B cell (primary cell): ENCODE results near the gene ANK3. TPM values are rescaled to one million over a fixed set of nuclear protein-coding genes. Genes with fewer than 3 reads are reported as not detected.

ENCODE experiments used
- ATAC-seq: fragments of 200-7000 bp; cut with Tn5 transposase; one replicate; pipeline ENCODE4 v1.10.0; 2021; ENCODE audit warnings: low read depth, mild to moderate bottlenecking, moderate number of reproducible peaks, moderate library complexity
- CTCF ChIA-PET: fragments of 350-600 bp; sonication (Branson Sonifier 250); formaldehyde crosslinking; loops from one replicate; lab custom pipeline; 2021; ENCODE audit warnings: antibody characterized with exemption, inconsistent platforms; lab: Charles Lee
- POLR2A ChIA-PET: fragments of 350-600 bp; sonication (Branson Sonifier 250); formaldehyde crosslinking; loops from one replicate; lab custom pipeline; 2021; ENCODE audit warnings: antibody characterized with exemption; lab: Charles Lee
- DNase-seq: peaks from one replicate; pipeline ENCODE4 v3.0.0; 2013
- H2AFZ ChIP-seq: 2 replicates; pipeline ENCODE4 v1.6.1; 2012; ENCODE audit warnings: mild to moderate bottlenecking, low read depth, low read length; ENCODE audit not compliant: insufficient read depth, poor library complexity, severe bottlenecking
- H3K27ac ChIP-seq, 2 donors: 1 replicate in 1 of 2; 2 replicates in 1 of 2; pipeline ENCODE4 v1.5.1; 2012 to 2013; ENCODE audit warnings: low read length in 2 of 2, mild to moderate bottlenecking in 2 of 2, moderate library complexity in 1 of 2
- H3K27me3 ChIP-seq, 4 experiments: fragments of 200-600 bp in 1 of 4; sonication (generic) in 1 of 4; replicated peaks in 1 of 4; 1 replicate in 2 of 4; 2 replicates in 2 of 4; pipeline versions ENCODE4 v1.6.1 to v1.7.0; 2013 to 2016; ENCODE audit warnings: low read length in 3 of 4, mild to moderate bottlenecking in 2 of 4, mixed read lengths in 1 of 4, moderate library complexity in 1 of 4; ENCODE audit not compliant: insufficient read depth in 4 of 4, control insufficient read depth in 3 of 4; ENCODE audit errors: control extremely low read depth in 1 of 4
- H3K36me3 ChIP-seq, 2 experiments: replicated peaks in 1 of 2; 1 replicate in 1 of 2; 2 replicates in 1 of 2; pipeline versions ENCODE4 v1.6.1 to v1.7.1; 2013; ENCODE audit warnings: low read length in 1 of 2; ENCODE audit not compliant: insufficient read depth in 2 of 2, control insufficient read depth in 1 of 2; ENCODE audit errors: control extremely low read depth in 1 of 2, extremely low read depth in 1 of 2
- H3K4me1 ChIP-seq, 2 donors: fragments of 200-600 bp in 1 of 2; sonication (generic) in 1 of 2; 1 replicate in 1 of 2; 2 replicates in 1 of 2; pipeline versions ENCODE4 v1.5.1 to v1.6.1; 2013 to 2017; ENCODE audit warnings: low read length in 2 of 2; ENCODE audit not compliant: control insufficient read depth in 2 of 2, insufficient read depth in 2 of 2
- H3K4me2 ChIP-seq: replicated peaks from 2 replicates; pipeline ENCODE3; 2012; ENCODE audit warnings: mild to moderate bottlenecking, low read depth, low read length; ENCODE audit not compliant: poor library complexity, severe bottlenecking
- H3K4me3 ChIP-seq, 5 experiments: fragments of 200-600 bp in 1 of 5; sonication (generic) in 1 of 5; 1 replicate in 3 of 5; 2 replicates in 2 of 5; pipeline versions ENCODE4 v1.5.1 to v1.7.0; 2011 to 2016; ENCODE audit warnings: low read length in 4 of 5, mild to moderate bottlenecking in 4 of 5, low read depth in 2 of 5, control low read depth in 1 of 5, moderate library complexity in 1 of 5; ENCODE audit not compliant: insufficient read depth in 1 of 5; ENCODE audit errors: control extremely low read depth in 1 of 5, extremely low read depth in 1 of 5
- H3K79me2 ChIP-seq: fragments of 200-600 bp; sonication (generic); one replicate; pipeline ENCODE4 v1.6.0; 2016; ENCODE audit warnings: low read length; ENCODE audit not compliant: control insufficient read depth, insufficient read depth
- H3K9ac ChIP-seq: fragments of 200-600 bp; sonication (generic); 2 replicates; pipeline ENCODE4 v1.6.1; 2017; ENCODE audit warnings: mild to moderate bottlenecking, low read length, moderate library complexity
- H3K9me3 ChIP-seq, 3 donors: one replicate each; pipeline versions ENCODE4 v1.6.1 to v1.7.1; 2013; ENCODE audit warnings: low read length in 2 of 3; ENCODE audit not compliant: control insufficient read depth in 2 of 3, insufficient read depth in 1 of 3; ENCODE audit errors: control extremely low read depth in 1 of 3
- H4K20me1 ChIP-seq: 2 replicates; pipeline ENCODE4 v1.6.0; 2012; ENCODE audit warnings: mild to moderate bottlenecking, low read length; ENCODE audit not compliant: insufficient read depth, control insufficient read depth, poor library complexity, severe bottlenecking
- H3K27ac Mint-ChIP-seq: one replicate; pipeline ENCODE4 v1.8.0; 2021; ENCODE audit warnings: mixed read lengths
- H3K27me3 Mint-ChIP-seq: one replicate; pipeline ENCODE4 v1.8.0; 2021; ENCODE audit warnings: mixed read lengths
- H3K4me1 Mint-ChIP-seq: one replicate; pipeline ENCODE4 v1.8.0; 2021; ENCODE audit warnings: mixed read lengths
- H3K4me3 Mint-ChIP-seq: one replicate; pipeline ENCODE4 v1.8.0; 2021; ENCODE audit warnings: mixed read lengths
- H3K9me3 Mint-ChIP-seq: one replicate; pipeline ENCODE4 v1.8.0; 2022; ENCODE audit warnings: mixed read lengths; ENCODE audit not compliant: insufficient read depth
- EZH2 ChIP-seq: IDR thresholded peaks from 2 replicates; pipeline ENCODE4 v1.6.1; 2012; ENCODE audit warnings: borderline replicate concordance, low read depth, mild to moderate bottlenecking, moderate library complexity, low read length; ENCODE audit not compliant: insufficient read depth, poor library complexity, severe bottlenecking
- WGBS: methylation state at CpG from one replicate; pipeline ENCODE4 v1.1.5; 2013; ENCODE audit warnings: missing lambda C conversion rate; ENCODE audit not compliant: insufficient coverage; 5-methylcytosine and 5-hydroxymethylcytosine counted together
- intact Hi-C: fragments of 100-400 bp; cut with micrococcal nuclease; formaldehyde crosslinking; loops from one replicate; pipeline ENCODE4 v1.10.0; 2022
- polyA plus RNA-seq: library from polyadenylated mRNA; depleted of rRNA; stranded (reverse); fragments of >200 nt; gene quantifications from 2 replicates; pipeline ENCODE4 v1.2.3, GENCODE V29; 2012
- total RNA-seq, 2 donors: library from RNA; stranded (reverse); fragments of 120-200 nt in 1 of 2; gene quantifications; 1 replicate in 1 of 2; 2 replicates in 1 of 2; pipeline versions ENCODE4 v1.2.3 to v1.2.4, GENCODE V29; 2013 to 2022
- TF ChIP-seq, protein P1 (sequence below): fragments of 200-600 bp; IDR thresholded peaks from one replicate; pipeline ENCODE4 v1.8.0; 2022; ENCODE audit warnings: antibody characterized with exemption, mild to moderate bottlenecking

ANK3 gene
- total and polyA plus RNA-seq, 2 donors (not counting 1 experiment from before 2014, with no cell fraction given): 4.9 to 21.6 TPM

DNA sequence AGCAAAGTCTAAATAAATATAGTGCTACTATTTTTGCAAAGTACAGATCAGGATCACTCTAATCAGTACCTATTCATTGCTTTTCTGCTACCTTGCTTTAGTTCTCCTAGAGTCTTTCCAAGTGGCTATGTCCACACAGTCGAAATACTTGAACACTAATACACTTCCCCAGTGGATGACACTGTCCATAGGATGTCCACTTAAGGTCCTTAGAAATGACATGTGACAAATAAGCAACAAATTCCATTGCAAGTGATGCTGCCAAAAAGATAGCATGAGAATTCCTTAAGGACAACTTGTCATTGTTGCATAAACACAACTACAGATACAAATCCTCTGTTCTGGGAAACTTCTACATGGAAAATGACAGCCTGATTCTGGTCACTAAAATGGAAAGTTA, 93.6 kb downstream of the ANK3 start:
- H3K4me2 ChIP-seq: no peak overlapping the region
- H3K36me3 ChIP-seq: no peaks in the 10 kb centered on the region
- H3K4me1 ChIP-seq: no peaks in the 10 kb centered on the region
- H3K27me3 Mint-ChIP-seq: no peaks in the 10 kb centered on the region
- ChIA-PET CTCF (no interaction called here), POLR2A (no interaction called here)
- H3K4me3 ChIP-seq: no peak overlapping the region
- H2AFZ ChIP-seq: no peak overlapping the region
- no peaks in the 10 kb centered on the region for H4K20me1 ChIP-seq
- H3K27ac ChIP-seq: no peak overlapping the region
- intact Hi-C loops: no loop called here
- DNase-seq (no peak), ATAC-seq (no peak)
- H3K9me3 Mint-ChIP-seq: no peaks in the 10 kb centered on the region
- no peak overlapping the region for H3K9ac ChIP-seq
- no peaks in the 10 kb centered on the region for H3K27me3 ChIP-seq
- H3K27ac Mint-ChIP-seq: no peak overlapping the region
- H3K9me3 ChIP-seq: no peaks in the 10 kb centered on the region
- TF ChIP-seq, protein P1, sequence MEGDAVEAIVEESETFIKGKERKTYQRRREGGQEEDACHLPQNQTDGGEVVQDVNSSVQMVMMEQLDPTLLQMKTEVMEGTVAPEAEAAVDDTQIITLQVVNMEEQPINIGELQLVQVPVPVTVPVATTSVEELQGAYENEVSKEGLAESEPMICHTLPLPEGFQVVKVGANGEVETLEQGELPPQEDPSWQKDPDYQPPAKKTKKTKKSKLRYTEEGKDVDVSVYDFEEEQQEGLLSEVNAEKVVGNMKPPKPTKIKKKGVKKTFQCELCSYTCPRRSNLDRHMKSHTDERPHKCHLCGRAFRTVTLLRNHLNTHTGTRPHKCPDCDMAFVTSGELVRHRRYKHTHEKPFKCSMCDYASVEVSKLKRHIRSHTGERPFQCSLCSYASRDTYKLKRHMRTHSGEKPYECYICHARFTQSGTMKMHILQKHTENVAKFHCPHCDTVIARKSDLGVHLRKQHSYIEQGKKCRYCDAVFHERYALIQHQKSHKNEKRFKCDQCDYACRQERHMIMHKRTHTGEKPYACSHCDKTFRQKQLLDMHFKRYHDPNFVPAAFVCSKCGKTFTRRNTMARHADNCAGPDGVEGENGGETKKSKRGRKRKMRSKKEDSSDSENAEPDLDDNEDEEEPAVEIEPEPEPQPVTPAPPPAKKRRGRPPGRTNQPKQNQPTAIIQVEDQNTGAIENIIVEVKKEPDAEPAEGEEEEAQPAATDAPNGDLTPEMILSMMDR: no peak
- TF ChIP-seq EZH2: no peak
- no peaks in the 10 kb centered on the region for H3K79me2 ChIP-seq
- H3K4me1 Mint-ChIP-seq: peaks cover 2% of the 10 kb centered on the region
- H3K4me3 Mint-ChIP-seq: no peak overlapping the region
- 71% methylated on average over 1 of the region's 1 CpG for WGBS

DNA sequence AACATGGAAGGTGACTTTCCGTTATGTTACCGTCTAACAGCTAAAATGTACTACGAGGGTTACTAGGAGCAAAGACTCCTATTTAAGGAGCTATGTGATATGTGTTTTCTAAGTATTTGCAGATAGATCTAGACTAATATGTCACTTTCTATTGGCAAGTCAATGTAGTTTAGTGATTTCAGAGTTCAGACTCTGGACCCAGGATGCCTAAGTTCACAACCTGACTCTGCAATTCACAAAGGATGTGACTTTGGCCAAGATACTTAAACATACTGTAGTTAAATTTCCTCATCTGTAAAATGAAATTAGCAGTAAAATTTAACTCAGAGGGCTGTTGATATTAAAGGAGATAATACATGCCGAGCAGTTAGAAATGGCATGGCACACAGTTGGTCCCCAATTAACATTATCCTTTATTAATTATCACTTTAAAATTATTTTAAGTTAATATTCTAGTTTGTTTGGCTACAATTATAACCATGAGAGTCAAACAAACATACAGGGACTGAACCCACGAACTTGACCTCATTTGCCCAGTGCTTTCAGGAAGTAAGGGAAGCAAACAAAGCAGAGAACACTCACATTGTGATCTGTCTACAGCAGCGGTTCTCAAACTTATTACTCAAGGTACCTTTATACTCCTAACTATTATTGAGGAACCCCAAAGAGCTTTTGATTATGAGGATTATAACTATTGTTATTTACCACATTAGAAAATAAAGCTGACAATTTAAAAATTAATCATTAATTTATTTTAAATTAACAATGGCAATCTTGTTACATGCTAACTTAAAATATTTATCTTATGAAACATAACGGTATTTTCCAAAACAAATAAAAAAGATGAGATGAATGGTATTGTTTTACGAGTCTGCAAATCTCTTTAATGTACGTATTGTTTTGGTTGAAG, 94.4 kb downstream of the ANK3 start:
- no CpG with 5 or more reads among the region's 9 CpGs for WGBS
- Histone ChIP-seq H3K4me3 (no peak overlapping the region), H4K20me1 (no peaks in the 10 kb centered on the region), H3K9me3 (no peaks in the 10 kb centered on the region), H3K27ac (no peak overlapping the region), H3K4me2 (no peak overlapping the region), H3K36me3 (no peaks in the 10 kb centered on the region), H3K79me2 (no peaks in the 10 kb centered on the region), H2AFZ (no peak overlapping the region), H3K4me1 (no peaks in the 10 kb centered on the region), H3K27me3 (no peaks in the 10 kb centered on the region), H3K9ac (no peak overlapping the region)
- no peaks in the 10 kb centered on the region for H3K9me3 Mint-ChIP-seq
- peaks cover 2% of the 10 kb centered on the region for H3K4me1 Mint-ChIP-seq
- TF ChIP-seq, protein P1: no peak
- no peak for TF ChIP-seq EZH2
- intact Hi-C loops: no loop called here
- no peak overlapping the region for H3K27ac Mint-ChIP-seq
- CTCF ChIA-PET: no interaction called here
- ATAC-seq (no peak), DNase-seq (no peak)
- H3K4me3 Mint-ChIP-seq: no peak overlapping the region
- H3K27me3 Mint-ChIP-seq: no peaks in the 10 kb centered on the region
- POLR2A ChIA-PET: no interaction called here
